HEK293 (cell line): ENCODE data around the gene MRPS22.

Experiments
- CTCF ChIA-PET: fragments of 350-600 bp; formaldehyde crosslinking; extraction: SDS; loops from one replicate; lab custom pipeline; 2021; ENCODE audit warnings: antibody characterized with exemption; lab: Yijun Ruan, JAX
- POLR2A ChIA-PET: fragments of 300-600 bp; formaldehyde crosslinking; extraction: SDS; loops from one replicate; lab custom pipeline; 2020; ENCODE audit warnings: antibody characterized with exemption, inconsistent platforms; lab: Yijun Ruan, JAX
- H3K27ac ChIP-seq: fragments of 200-500 bp; sonication (Bioruptor generic); 2 replicates; pipeline ENCODE4 v1.5.1; 2014; ENCODE audit warnings: low read depth, low read length, control low read depth, inconsistent platforms; ENCODE audit errors: extremely low read depth
- H3K36me3 ChIP-seq, 2 experiments: fragments of 200-500 bp in 1 of 2; sonication (Bioruptor generic) in 1 of 2; 1 replicate in 1 of 2; 2 replicates in 1 of 2; pipeline ENCODE4 v1.5.1; 2014 to 2017; ENCODE audit warnings: inconsistent platforms in 2 of 2, low read length in 2 of 2; ENCODE audit not compliant: control insufficient read depth in 2 of 2, insufficient read depth in 1 of 2
- H3K4me1 ChIP-seq: fragments of 200-500 bp; sonication (Bioruptor generic); 2 replicates; pipeline ENCODE4 v1.5.1; 2014; ENCODE audit warnings: mild to moderate bottlenecking, low read length, inconsistent platforms; ENCODE audit not compliant: control insufficient read depth, insufficient read depth
- H3K4me3 ChIP-seq: 2 replicates; pipeline ENCODE4 v1.5.1; 2011; ENCODE audit warnings: low read depth, mild to moderate bottlenecking, control low read depth, low read length, moderate library complexity
- H3K9me3 ChIP-seq: fragments of 200-500 bp; sonication (Bioruptor generic); 2 replicates; pipeline ENCODE4 v1.5.1; 2014; ENCODE audit warnings: low read depth, low read length, inconsistent platforms; ENCODE audit not compliant: control insufficient read depth, insufficient read depth
- OSR2 ChIP-seq: fragments of 450-650 bp; formaldehyde crosslinking; IDR thresholded peaks from 2 replicates; pipeline ENCODE4 v1.5.1; 2016; ENCODE audit warnings: missing biosample characterization, missing genetic modification characterization
- PRDM1 ChIP-seq: fragments of 450-650 bp; formaldehyde crosslinking; IDR thresholded peaks from 2 replicates; pipeline ENCODE4; 2016; ENCODE audit warnings: missing biosample characterization, missing genetic modification characterization
- SCRT1 ChIP-seq: fragments of 450-650 bp; formaldehyde crosslinking; IDR thresholded peaks from 2 replicates; pipeline ENCODE4 v1.5.1; 2016; ENCODE audit warnings: missing biosample characterization, missing genetic modification characterization, borderline replicate concordance
- ZBTB8A ChIP-seq: fragments of 450-650 bp; formaldehyde crosslinking; IDR thresholded peaks from 2 replicates; pipeline ENCODE4 v1.5.1; 2016; ENCODE audit warnings: missing biosample characterization, missing genetic modification characterization
- ZNF2 ChIP-seq: fragments of 450-650 bp; formaldehyde crosslinking; IDR thresholded peaks from 2 replicates; pipeline ENCODE4 v1.5.1; 2016; ENCODE audit warnings: missing biosample characterization, missing genetic modification characterization
- ZNF398 ChIP-seq: fragments of 450-650 bp; formaldehyde crosslinking; IDR thresholded peaks from 2 replicates; pipeline ENCODE4 v1.5.1; 2017; ENCODE audit warnings: missing biosample characterization, missing genetic modification characterization
- ZNF501 ChIP-seq: fragments of 450-650 bp; formaldehyde crosslinking; IDR thresholded peaks from 2 replicates; pipeline ENCODE4 v1.5.1; 2016; ENCODE audit warnings: missing biosample characterization, missing genetic modification characterization
- ZNF518A ChIP-seq: fragments of 450-650 bp; formaldehyde crosslinking; conservative IDR thresholded peaks from 2 replicates; pipeline ENCODE4 v1.5.1; 2016; ENCODE audit warnings: low read depth, missing biosample characterization, missing genetic modification characterization
- ZNF558 ChIP-seq: fragments of 450-650 bp; formaldehyde crosslinking; IDR thresholded peaks from 2 replicates; pipeline ENCODE4 v1.5.1; 2016; ENCODE audit warnings: missing biosample characterization, missing genetic modification characterization
- ZNF610 ChIP-seq: fragments of 450-650 bp; formaldehyde crosslinking; IDR thresholded peaks from 2 replicates; pipeline ENCODE4 v1.5.1; 2016; ENCODE audit warnings: missing biosample characterization, missing genetic modification characterization, borderline replicate concordance
- ZNF658 ChIP-seq: fragments of 450-650 bp; formaldehyde crosslinking; IDR thresholded peaks from 2 replicates; pipeline ENCODE4; 2016; ENCODE audit warnings: missing biosample characterization, missing genetic modification characterization
- ZNF704 ChIP-seq: fragments of 450-650 bp; formaldehyde crosslinking; IDR thresholded peaks from 2 replicates; pipeline ENCODE4 v1.5.1; 2016; ENCODE audit warnings: missing biosample characterization, missing genetic modification characterization
- ZNF777 ChIP-seq: fragments of 450-650 bp; formaldehyde crosslinking; IDR thresholded peaks from 2 replicates; pipeline ENCODE4 v1.5.1; 2017; ENCODE audit warnings: missing biosample characterization, missing genetic modification characterization, borderline replicate concordance
- ZSCAN23 ChIP-seq: fragments of 450-650 bp; formaldehyde crosslinking; IDR thresholded peaks from 2 replicates; pipeline ENCODE4 v1.5.1; 2016; ENCODE audit warnings: missing biosample characterization, missing genetic modification characterization
- ZSCAN4 ChIP-seq: fragments of 450-650 bp; formaldehyde crosslinking; IDR thresholded peaks from 2 replicates; pipeline ENCODE4 v1.5.1; 2017; ENCODE audit warnings: missing biosample characterization, missing genetic modification characterization

Gene MRPS22

GRCh38 chr3:139297588-139298311, 46.1 kb upstream of the MRPS22 start:
- ChIA-PET POLR2A (no interaction called here), CTCF (no interaction called here)
- no peak overlapping the region for H3K27ac ChIP-seq
- H3K9me3 ChIP-seq = no peaks in the 10 kb centered on the region
- H3K4me1 ChIP-seq = no peaks in the 10 kb centered on the region
- H3K4me3 ChIP-seq = no peak overlapping the region
- TF ChIP-seq ZBTB8A (tag by site-specific recombination) = no peak
- TF ChIP-seq ZSCAN4 (tag by site-specific recombination) = no peak
- TF ChIP-seq ZNF398 (tag by site-specific recombination) = no peak
- no peak for TF ChIP-seq ZNF2 (tag by site-specific recombination)
- TF ChIP-seq ZNF704 (tag by site-specific recombination) = no peak
- no peak for TF ChIP-seq ZNF558 (tag by site-specific recombination)
- TF ChIP-seq SCRT1 (tag by site-specific recombination) = no peak
- no peak for TF ChIP-seq OSR2
- TF ChIP-seq ZNF777 (tag by site-specific recombination) = no peak
- no peak for TF ChIP-seq PRDM1 (tag by site-specific recombination)
- TF ChIP-seq ZNF610 (tag by site-specific recombination) = no peak
- TF ChIP-seq ZNF658 = no peak
- no peak for TF ChIP-seq ZNF501 (tag by site-specific recombination)
- no peak for TF ChIP-seq ZSCAN23 (tag by site-specific recombination)
- TF ChIP-seq ZNF518A = no peak
- H3K36me3 ChIP-seq = no peaks in the 10 kb centered on the region
